Lower leg skin (tissue), 4 donors: ENCODE data around the gene ANKRD33. TPM values are rescaled to one million over a fixed set of nuclear protein-coding genes. Genes with fewer than 3 reads are reported as not detected.

ENCODE experiments used
- DNase-seq, 2 donors: peaks; one replicate each; pipeline ENCODE4 v3.0.0-alpha.2; 2019; ENCODE audit warnings: low spot score in 2 of 2
- H3K4me3 ChIP-seq: fragments of 200-600 bp; sonication (generic); 2 replicates; pipeline ENCODE4 v1.5.1; 2017; ENCODE audit warnings: mild to moderate bottlenecking, low read depth; ENCODE audit not compliant: poor library complexity, severe bottlenecking
- CTCF ChIP-seq, 3 donors: fragments of 450-650 bp; IDR thresholded peaks; one replicate each; pipeline ENCODE4 v1.5.1; 2016; ENCODE audit warnings: antibody characterized with exemption in 3 of 3, mild to moderate bottlenecking in 3 of 3, moderate library complexity in 2 of 3
- POLR2A ChIP-seq, 2 donors: fragments of 450-650 bp; IDR thresholded peaks; one replicate each; pipeline ENCODE4 v1.6.1; 2016 to 2017; ENCODE audit warnings: antibody characterized with exemption in 2 of 2, mild to moderate bottlenecking in 1 of 2, moderate library complexity in 1 of 2
- WGBS, 2 donors: methylation state at CpG; one replicate each; pipeline ENCODE4 v1.1.5; 2018; 5-methylcytosine and 5-hydroxymethylcytosine counted together
- intact Hi-C: fragments of 100-400 bp; cut with DNase I; formaldehyde crosslinking; loops from one replicate; pipeline ENCODE4 v1.15.0; 2023; ENCODE audit warnings: low total_unique reads
- total RNA-seq, 4 donors: library from RNA; depleted of rRNA; stranded (reverse); fragments of >200 nt; gene quantifications; one replicate each; pipeline ENCODE4 v1.1.0, GENCODE V29; 2016

The ANKRD33 gene
- total RNA-seq, 4 donors from 2014 or later = not detected

- intact Hi-C loops = no loop called here
- TF ChIP-seq POLR2A (IDR thresholded peaks at IDR 0.05) = no peak
- TF ChIP-seq CTCF (IDR thresholded peaks at IDR 0.05) = no peak
- no peak for DNase-seq
- H3K4me3 ChIP-seq = no peak overlapping the region
- WGBS, 2 donors = 62 to 75% methylated on average over 5 of the region's 5 CpGs
Observed at GRCh38 chr12:51852404-51853137, 35.3 kb upstream of the ANKRD33 start.

- 30 to 33% methylated on average over 21 of the region's 21 CpGs for WGBS, 2 donors
- TF ChIP-seq CTCF (IDR thresholded peaks at IDR 0.05) (no peak), POLR2A (IDR thresholded peaks at IDR 0.05) (no peak)
- intact Hi-C loops = no loop called here
- DNase-seq = no peak
- no peak overlapping the region for H3K4me3 ChIP-seq
Observed at GRCh38 chr12:51855586-51856428, 32.1 kb upstream of the ANKRD33 start.

GRCh38 chr12:51860986-51861385 is 26.9 kb upstream of the ANKRD33 start:
- no peak overlapping the region for H3K4me3 ChIP-seq
- 90 to 96% methylated on average over 3 of the region's 3 CpGs for WGBS, 2 donors
- intact Hi-C loops = no loop called here
- no peak for DNase-seq
- TF ChIP-seq POLR2A (IDR thresholded peaks at IDR 0.05) = no peak
- TF ChIP-seq CTCF (IDR thresholded peaks at IDR 0.05) = no peak

GRCh38 chr12:51862947-51863346 is 25.0 kb upstream of the ANKRD33 start:
- intact Hi-C loops = no loop called here
- DNase-seq = no peak
- TF ChIP-seq POLR2A (IDR thresholded peaks at IDR 0.05) (no peak), CTCF (IDR thresholded peaks at IDR 0.05) (no peak)
- 79 to 83% methylated on average over 4 of the region's 4 CpGs for WGBS, 2 donors
- H3K4me3 ChIP-seq = no peak overlapping the region

- TF ChIP-seq POLR2A (IDR thresholded peaks at IDR 0.05) (no peak), CTCF (IDR thresholded peaks at IDR 0.05) (no peak)
- no peak for DNase-seq
- 46 to 52% methylated on average over 16 to 17 of the region's 17 CpGs for WGBS, 2 donors
- intact Hi-C loops = no loop called here
- H3K4me3 ChIP-seq = no peak overlapping the region
Observed at GRCh38 chr12:51863363-51863932, 24.5 kb upstream of the ANKRD33 start.
